HEK293 (cell line): ENCODE data around the gene CYP4V2.
A peak's percentile ranks its signal among the peaks of the same experiment; 100 is the strongest.

ENCODE experiments used
- CTCF ChIA-PET: fragments of 350-600 bp; formaldehyde crosslinking; extraction: SDS; loops from one replicate; lab custom pipeline; 2021; ENCODE audit warnings: antibody characterized with exemption; lab: Yijun Ruan, JAX
- POLR2A ChIA-PET: fragments of 300-600 bp; formaldehyde crosslinking; extraction: SDS; loops from one replicate; lab custom pipeline; 2020; ENCODE audit warnings: antibody characterized with exemption, inconsistent platforms; lab: Yijun Ruan, JAX
- H3K27ac ChIP-seq: fragments of 200-500 bp; sonication (Bioruptor generic); 2 replicates; pipeline ENCODE4 v1.5.1; 2014; ENCODE audit warnings: low read depth, low read length, control low read depth, inconsistent platforms; ENCODE audit errors: extremely low read depth
- H3K36me3 ChIP-seq, 2 experiments: fragments of 200-500 bp in 1 of 2; sonication (Bioruptor generic) in 1 of 2; 1 replicate in 1 of 2; 2 replicates in 1 of 2; pipeline ENCODE4 v1.5.1; 2014 to 2017; ENCODE audit warnings: inconsistent platforms in 2 of 2, low read length in 2 of 2; ENCODE audit not compliant: control insufficient read depth in 2 of 2, insufficient read depth in 1 of 2
- H3K4me1 ChIP-seq: fragments of 200-500 bp; sonication (Bioruptor generic); 2 replicates; pipeline ENCODE4 v1.5.1; 2014; ENCODE audit warnings: mild to moderate bottlenecking, low read length, inconsistent platforms; ENCODE audit not compliant: control insufficient read depth, insufficient read depth
- H3K4me3 ChIP-seq: 2 replicates; pipeline ENCODE4 v1.5.1; 2011; ENCODE audit warnings: low read depth, mild to moderate bottlenecking, control low read depth, low read length, moderate library complexity
- H3K9me3 ChIP-seq: fragments of 200-500 bp; sonication (Bioruptor generic); 2 replicates; pipeline ENCODE4 v1.5.1; 2014; ENCODE audit warnings: low read depth, low read length, inconsistent platforms; ENCODE audit not compliant: control insufficient read depth, insufficient read depth
- MYNN ChIP-seq: fragments of 450-650 bp; formaldehyde crosslinking; IDR thresholded peaks from 2 replicates; pipeline ENCODE4 v1.5.1; 2016; ENCODE audit warnings: missing biosample characterization, missing genetic modification characterization, borderline replicate concordance
- WT1 ChIP-seq: fragments of 450-650 bp; formaldehyde crosslinking; IDR thresholded peaks from 2 replicates; pipeline ENCODE4 v1.5.1; 2016; ENCODE audit warnings: missing biosample characterization, missing genetic modification characterization
- ZBTB20 ChIP-seq: fragments of 450-650 bp; formaldehyde crosslinking; IDR thresholded peaks from 2 replicates; pipeline ENCODE4 v1.5.1; 2016; ENCODE audit warnings: missing biosample characterization, missing genetic modification characterization
- ZFP37 ChIP-seq: fragments of 450-650 bp; formaldehyde crosslinking; IDR thresholded peaks from 2 replicates; pipeline ENCODE4 v1.5.1; 2016; ENCODE audit warnings: missing biosample characterization, missing genetic modification characterization
- ZNF133 ChIP-seq: fragments of 450-650 bp; formaldehyde crosslinking; IDR thresholded peaks from 2 replicates; pipeline ENCODE4 v1.5.1; 2016; ENCODE audit warnings: missing biosample characterization, missing genetic modification characterization
- ZNF146 ChIP-seq: fragments of 450-650 bp; formaldehyde crosslinking; IDR thresholded peaks from 2 replicates; pipeline ENCODE4 v1.5.1; 2016; ENCODE audit warnings: missing biosample characterization, missing genetic modification characterization
- ZNF169 ChIP-seq: fragments of 450-650 bp; formaldehyde crosslinking; IDR thresholded peaks from 2 replicates; pipeline ENCODE4 v1.5.1; 2016; ENCODE audit warnings: missing biosample characterization, missing genetic modification characterization
- ZNF19 ChIP-seq: fragments of 450-650 bp; formaldehyde crosslinking; IDR thresholded peaks from 2 replicates; pipeline ENCODE4; 2016; ENCODE audit warnings: missing biosample characterization, missing genetic modification characterization, low read depth
- ZNF248 ChIP-seq: fragments of 450-650 bp; formaldehyde crosslinking; IDR thresholded peaks from 2 replicates; pipeline ENCODE4 v1.5.1; 2017; ENCODE audit warnings: missing biosample characterization, missing genetic modification characterization
- ZNF280C ChIP-seq: fragments of 450-650 bp; formaldehyde crosslinking; IDR thresholded peaks from 2 replicates; pipeline ENCODE4 v1.5.1; 2016; ENCODE audit warnings: missing biosample characterization, missing genetic modification characterization
- ZNF335 ChIP-seq: fragments of 450-650 bp; formaldehyde crosslinking; conservative IDR thresholded peaks from 2 replicates; pipeline ENCODE4 v1.5.1; 2016; ENCODE audit warnings: missing biosample characterization, missing genetic modification characterization
- ZNF341 ChIP-seq: fragments of 450-650 bp; formaldehyde crosslinking; IDR thresholded peaks from 2 replicates; pipeline ENCODE4; 2016; ENCODE audit warnings: low read depth, missing biosample characterization, missing genetic modification characterization
- ZNF521 ChIP-seq: fragments of 450-650 bp; formaldehyde crosslinking; IDR thresholded peaks from 2 replicates; pipeline ENCODE4 v1.5.1; 2017; ENCODE audit warnings: missing biosample characterization, mild to moderate bottlenecking, missing genetic modification characterization
- ZNF549 ChIP-seq: fragments of 450-650 bp; IDR thresholded peaks from 2 replicates; pipeline ENCODE4 v1.5.1; 2018; ENCODE audit warnings: missing biosample characterization, missing genetic modification characterization, mild to moderate bottlenecking, inconsistent platforms, moderate library complexity
- ZNF558 ChIP-seq: fragments of 450-650 bp; formaldehyde crosslinking; IDR thresholded peaks from 2 replicates; pipeline ENCODE4 v1.5.1; 2016; ENCODE audit warnings: missing biosample characterization, missing genetic modification characterization
- ZNF600 ChIP-seq: fragments of 450-650 bp; formaldehyde crosslinking; IDR thresholded peaks from 2 replicates; pipeline ENCODE4 v1.5.1; 2016; ENCODE audit warnings: missing biosample characterization, missing genetic modification characterization
- ZNF626 ChIP-seq: fragments of 450-650 bp; sonication (Bioruptor Pico); formaldehyde crosslinking; IDR thresholded peaks from 2 replicates; pipeline ENCODE4 v1.5.1; 2018; ENCODE audit warnings: missing biosample characterization, missing genetic modification characterization, inconsistent platforms
- ZNF843 ChIP-seq: fragments of 450-650 bp; formaldehyde crosslinking; IDR thresholded peaks from 2 replicates; pipeline ENCODE4 v1.5.1; 2016; ENCODE audit warnings: missing biosample characterization, missing genetic modification characterization
- ZXDB ChIP-seq: fragments of 450-650 bp; formaldehyde crosslinking; IDR thresholded peaks from 2 replicates; pipeline ENCODE4 v1.5.1; 2016; ENCODE audit warnings: missing biosample characterization, missing genetic modification characterization
- TF ChIP-seq, protein P1 (sequence below): fragments of 450-650 bp; formaldehyde crosslinking; IDR thresholded peaks from 2 replicates; pipeline ENCODE4 v1.5.1; 2016; ENCODE audit warnings: missing biosample characterization, missing genetic modification characterization, low read depth
- TF ChIP-seq, protein P2 (sequence below): fragments of 450-650 bp; formaldehyde crosslinking; IDR thresholded peaks from 2 replicates; pipeline ENCODE4 v1.5.1; 2016; ENCODE audit warnings: missing biosample characterization, missing genetic modification characterization
- TF ChIP-seq, protein P3 (sequence below): fragments of 450-650 bp; formaldehyde crosslinking; IDR thresholded peaks from 2 replicates; pipeline ENCODE4 v1.5.1; 2016; ENCODE audit warnings: missing biosample characterization, missing genetic modification characterization
- TF ChIP-seq, protein P4 (sequence below): sonication (generic); formaldehyde crosslinking; IDR thresholded peaks from 2 replicates; pipeline ENCODE4 v1.8.1; 2022; ENCODE audit warnings: mild to moderate bottlenecking, moderate library complexity, missing genetic modification reagents

Gene CYP4V2

DNA sequence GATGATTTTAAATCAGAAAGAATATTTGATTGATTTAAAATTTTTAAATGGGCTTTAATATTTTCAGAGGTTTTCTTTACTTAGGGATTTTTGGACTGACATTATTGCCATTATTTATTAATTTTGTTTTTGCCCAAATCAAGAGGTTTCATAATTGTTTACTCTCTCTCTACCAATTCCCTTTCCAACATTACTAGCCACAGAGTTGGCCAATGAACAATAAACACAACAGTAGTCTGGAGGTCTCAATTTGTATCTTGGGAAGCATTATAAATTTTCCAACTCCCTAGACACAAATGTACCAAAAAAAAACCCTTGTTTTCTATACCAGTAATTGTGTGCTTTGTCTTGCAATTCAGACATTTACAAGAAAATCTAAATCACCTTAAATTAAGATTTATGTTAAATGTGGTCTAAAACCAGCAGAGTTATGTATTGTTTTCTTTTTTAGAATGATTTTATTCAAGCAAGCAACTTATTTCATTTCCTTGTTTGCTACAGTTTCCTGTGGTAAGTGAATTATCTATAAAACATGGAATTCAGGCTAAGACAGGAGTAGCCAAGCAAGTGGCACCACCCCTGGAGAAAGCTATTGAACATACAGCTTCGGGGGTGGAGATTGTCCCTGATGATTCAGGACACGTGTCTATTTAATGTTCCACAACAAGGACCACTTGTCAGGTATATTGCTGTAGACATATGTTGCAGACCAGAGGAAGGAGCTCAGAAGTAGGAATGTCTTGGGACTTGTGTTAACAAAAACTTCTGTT, 36.6 kb downstream of the CYP4V2 start:
- Histone ChIP-seq H3K9me3 (no peaks in the 10 kb centered on the region), H3K27ac (no peak overlapping the region), H3K4me3 (no peak overlapping the region), H3K4me1 (peaks cover 10% of the 10 kb centered on the region), H3K36me3 (no peaks in the 10 kb centered on the region)
- ChIA-PET CTCF (interaction anchor here (0.5 kb wide), 1 partner anchor 27 kb away, joined by 3 read pairs; no protein-coding TSS in a partner anchor), POLR2A (no interaction called here)
- TF ChIP-seq ZBTB20: peak; percentile 63; the same call in 1 of the 2 replicates
- no peak for TF ChIP-seq ZNF280C (tag by site-specific recombination)
- TF ChIP-seq ZNF600: 0 out of 2 replicates have a peak, but pooled peaks have one; percentile 15
- no peak for TF ChIP-seq ZNF169 (tag by site-specific recombination)
- no peak for TF ChIP-seq MYNN (tag by site-specific recombination)
- TF ChIP-seq ZNF146: no peak

DNA sequence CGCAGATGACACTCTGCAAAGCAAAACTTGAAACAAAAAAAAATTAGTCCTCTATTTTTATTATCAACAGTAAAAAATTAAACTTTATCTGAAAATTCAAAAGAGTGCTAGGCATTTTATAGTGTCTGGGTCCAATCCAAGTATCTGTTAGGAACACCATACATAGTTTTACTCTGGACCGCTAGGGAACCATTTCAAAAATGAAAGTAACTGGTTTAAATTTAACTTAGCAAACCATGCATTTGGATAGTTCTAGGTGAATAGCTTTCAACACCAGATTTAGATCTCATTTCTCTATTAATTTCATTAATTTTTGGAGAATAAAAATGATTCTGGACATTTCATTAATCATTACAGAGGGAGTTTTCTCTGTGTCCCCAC, 37.1 kb downstream of the CYP4V2 start:
- Histone ChIP-seq H3K36me3 (no peaks in the 10 kb centered on the region), H3K27ac (no peak overlapping the region), H3K4me1 (peaks cover 10% of the 10 kb centered on the region), H3K4me3 (no peak overlapping the region), H3K9me3 (no peaks in the 10 kb centered on the region)
- ChIA-PET CTCF (no interaction called here), POLR2A (no interaction called here)
- TF ChIP-seq ZNF19 (tag by site-specific recombination) (no peak), ZNF626 (tag by site-specific recombination) (no peak), ZNF341 (tag by site-specific recombination) (no peak), ZNF549 (tag by site-specific recombination) (no peak)

GRCh38 chr4:186234367-186234766, 43.0 kb downstream of the CYP4V2 start:
- CTCF ChIA-PET: no interaction called here
- POLR2A ChIA-PET: no interaction called here
- Histone ChIP-seq H3K36me3 (no peaks in the 10 kb centered on the region), H3K4me1 (no peaks in the 10 kb centered on the region; the same call in 1 of the 2 replicates), H3K9me3 (no peaks in the 10 kb centered on the region), H3K4me3 (no peak overlapping the region), H3K27ac (no peak overlapping the region)
- no peak for TF ChIP-seq ZNF248 (tag by site-specific recombination)
- no peak for TF ChIP-seq ZFP37 (tag by site-specific recombination)
- TF ChIP-seq ZXDB (tag by site-specific recombination): no peak
- no peak for TF ChIP-seq ZNF335 (tag by site-specific recombination)
- TF ChIP-seq ZNF843 (tag by site-specific recombination): no peak
- TF ChIP-seq, protein P1, sequence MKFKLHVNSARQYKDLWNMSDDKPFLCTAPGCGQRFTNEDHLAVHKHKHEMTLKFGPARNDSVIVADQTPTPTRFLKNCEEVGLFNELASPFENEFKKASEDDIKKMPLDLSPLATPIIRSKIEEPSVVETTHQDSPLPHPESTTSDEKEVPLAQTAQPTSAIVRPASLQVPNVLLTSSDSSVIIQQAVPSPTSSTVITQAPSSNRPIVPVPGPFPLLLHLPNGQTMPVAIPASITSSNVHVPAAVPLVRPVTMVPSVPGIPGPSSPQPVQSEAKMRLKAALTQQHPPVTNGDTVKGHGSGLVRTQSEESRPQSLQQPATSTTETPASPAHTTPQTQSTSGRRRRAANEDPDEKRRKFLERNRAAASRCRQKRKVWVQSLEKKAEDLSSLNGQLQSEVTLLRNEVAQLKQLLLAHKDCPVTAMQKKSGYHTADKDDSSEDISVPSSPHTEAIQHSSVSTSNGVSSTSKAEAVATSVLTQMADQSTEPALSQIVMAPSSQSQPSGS (tag by site-specific recombination): no peak
- TF ChIP-seq, protein P2, sequence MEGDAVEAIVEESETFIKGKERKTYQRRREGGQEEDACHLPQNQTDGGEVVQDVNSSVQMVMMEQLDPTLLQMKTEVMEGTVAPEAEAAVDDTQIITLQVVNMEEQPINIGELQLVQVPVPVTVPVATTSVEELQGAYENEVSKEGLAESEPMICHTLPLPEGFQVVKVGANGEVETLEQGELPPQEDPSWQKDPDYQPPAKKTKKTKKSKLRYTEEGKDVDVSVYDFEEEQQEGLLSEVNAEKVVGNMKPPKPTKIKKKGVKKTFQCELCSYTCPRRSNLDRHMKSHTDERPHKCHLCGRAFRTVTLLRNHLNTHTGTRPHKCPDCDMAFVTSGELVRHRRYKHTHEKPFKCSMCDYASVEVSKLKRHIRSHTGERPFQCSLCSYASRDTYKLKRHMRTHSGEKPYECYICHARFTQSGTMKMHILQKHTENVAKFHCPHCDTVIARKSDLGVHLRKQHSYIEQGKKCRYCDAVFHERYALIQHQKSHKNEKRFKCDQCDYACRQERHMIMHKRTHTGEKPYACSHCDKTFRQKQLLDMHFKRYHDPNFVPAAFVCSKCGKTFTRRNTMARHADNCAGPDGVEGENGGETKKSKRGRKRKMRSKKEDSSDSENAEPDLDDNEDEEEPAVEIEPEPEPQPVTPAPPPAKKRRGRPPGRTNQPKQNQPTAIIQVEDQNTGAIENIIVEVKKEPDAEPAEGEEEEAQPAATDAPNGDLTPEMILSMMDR (tag by site-specific recombination): no peak
- TF ChIP-seq WT1: no peak
- TF ChIP-seq, protein P3, sequence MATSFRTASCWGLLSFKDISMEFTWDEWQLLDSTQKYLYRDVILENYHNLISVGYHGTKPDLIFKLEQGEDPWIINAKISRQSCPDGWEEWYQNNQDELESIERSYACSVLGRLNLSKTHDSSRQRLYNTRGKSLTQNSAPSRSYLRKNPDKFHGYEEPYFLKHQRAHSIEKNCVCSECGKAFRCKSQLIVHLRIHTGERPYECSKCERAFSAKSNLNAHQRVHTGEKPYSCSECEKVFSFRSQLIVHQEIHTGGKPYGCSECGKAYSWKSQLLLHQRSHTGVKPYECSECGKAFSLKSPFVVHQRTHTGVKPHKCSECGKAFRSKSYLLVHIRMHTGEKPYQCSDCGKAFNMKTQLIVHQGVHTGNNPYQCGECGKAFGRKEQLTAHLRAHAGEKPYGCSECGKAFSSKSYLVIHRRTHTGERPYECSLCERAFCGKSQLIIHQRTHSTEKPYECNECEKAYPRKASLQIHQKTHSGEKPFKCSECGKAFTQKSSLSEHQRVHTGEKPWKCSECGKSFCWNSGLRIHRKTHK (tag by site-specific recombination): no peak
- TF ChIP-seq ZNF521 (tag by site-specific recombination): no peak
- TF ChIP-seq ZNF133 (tag by site-specific recombination): no peak
- TF ChIP-seq ZNF558: no peak
- TF ChIP-seq, protein P4, sequence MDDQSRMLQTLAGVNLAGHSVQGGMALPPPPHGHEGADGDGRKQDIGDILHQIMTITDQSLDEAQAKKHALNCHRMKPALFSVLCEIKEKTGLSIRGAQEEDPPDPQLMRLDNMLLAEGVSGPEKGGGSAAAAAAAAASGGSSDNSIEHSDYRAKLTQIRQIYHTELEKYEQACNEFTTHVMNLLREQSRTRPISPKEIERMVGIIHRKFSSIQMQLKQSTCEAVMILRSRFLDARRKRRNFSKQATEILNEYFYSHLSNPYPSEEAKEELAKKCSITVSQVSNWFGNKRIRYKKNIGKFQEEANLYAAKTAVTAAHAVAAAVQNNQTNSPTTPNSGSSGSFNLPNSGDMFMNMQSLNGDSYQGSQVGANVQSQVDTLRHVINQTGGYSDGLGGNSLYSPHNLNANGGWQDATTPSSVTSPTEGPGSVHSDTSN (CRISPR knock-in tag): no peak
